Fibroblast of lung (primary cell): Measurements from ENCODE around the gene ARHGAP12. TPM values are rescaled to one million over a fixed set of nuclear protein-coding genes. Genes with fewer than 3 reads are reported as not detected.

Source experiments
- DNase-seq, 2 donors: peaks; one replicate each; pipeline versions ENCODE4 v3.0.0 to v3.0.0-alpha.2; 2010; ENCODE audit warnings: low read depth in 2 of 2
- H2AFZ ChIP-seq: 2 replicates; pipeline ENCODE4 v1.5.1; 2012; ENCODE audit warnings: low read length, control low read depth, inconsistent platforms
- H3K27ac ChIP-seq: 2 replicates; pipeline ENCODE4 v1.5.1; 2011; ENCODE audit warnings: low read length, control low read depth; ENCODE audit not compliant: insufficient read depth
- H3K27me3 ChIP-seq: 2 replicates; pipeline ENCODE4 v1.5.1; 2011; ENCODE audit warnings: mild to moderate bottlenecking, low read length; ENCODE audit not compliant: control insufficient read depth, insufficient read depth
- H3K36me3 ChIP-seq: 2 replicates; pipeline ENCODE4 v1.5.1; 2011; ENCODE audit warnings: low read length; ENCODE audit not compliant: control insufficient read depth, insufficient read depth
- H3K4me1 ChIP-seq: 2 replicates; pipeline ENCODE4 v1.5.1; 2011; ENCODE audit warnings: low read length; ENCODE audit not compliant: control insufficient read depth, insufficient read depth; ENCODE audit errors: extremely low read depth
- H3K4me2 ChIP-seq: 2 replicates; pipeline ENCODE4 v1.5.1; 2011; ENCODE audit warnings: low read length, control low read depth; ENCODE audit not compliant: insufficient read depth; ENCODE audit errors: extremely low read depth
- H3K4me3 ChIP-seq, 4 experiments: fragments of 200-600 bp in 1 of 4; sonication (generic) in 1 of 4; replicated peaks in 1 of 4; 2 replicates each; pipeline ENCODE4 v1.5.1; 2011 to 2016; ENCODE audit warnings: low read length in 4 of 4, low read depth in 3 of 4, mild to moderate bottlenecking in 3 of 4, control low read depth in 2 of 4, inconsistent platforms in 1 of 4, mixed read lengths in 1 of 4; ENCODE audit not compliant: insufficient read depth in 1 of 4; ENCODE audit errors: control extremely low read depth in 1 of 4
- H3K79me2 ChIP-seq: 2 replicates; pipeline ENCODE4 v1.5.1; 2012; ENCODE audit warnings: mild to moderate bottlenecking, low read length, inconsistent platforms; ENCODE audit not compliant: control insufficient read depth, insufficient read depth
- H3K9ac ChIP-seq: 2 replicates; pipeline ENCODE4 v1.5.1; 2011; ENCODE audit warnings: mild to moderate bottlenecking, low read length, control low read depth; ENCODE audit not compliant: insufficient read depth
- H3K9me3 ChIP-seq: 2 replicates; pipeline ENCODE4 v1.5.1; 2012; ENCODE audit warnings: low read depth, low read length; ENCODE audit not compliant: control insufficient read depth, insufficient read depth
- H4K20me1 ChIP-seq: 2 replicates; pipeline ENCODE4 v1.5.1; 2011; ENCODE audit warnings: low read length; ENCODE audit not compliant: control insufficient read depth, insufficient read depth; ENCODE audit errors: extremely low read depth
- EZH2 ChIP-seq: IDR thresholded peaks from 2 replicates; pipeline ENCODE4 v1.5.1; 2012; ENCODE audit warnings: low read length, control low read depth, mild to moderate bottlenecking; ENCODE audit errors: missing control alignments
- polyA plus RNA-seq, 2 donors: library from polyadenylated mRNA; depleted of rRNA in 1 of 2; stranded (reverse) in 1 of 2; unstranded in 1 of 2; fragments of >200 nt; gene quantifications; 2 replicates each; pipeline ENCODE4 v1.2.1, GENCODE V29; 2011 to 2012; ENCODE audit warnings: missing spikeins in 1 of 2
- total RNA-seq: library from RNA; depleted of rRNA; stranded (reverse); fragments of >200 nt; gene quantifications from 2 replicates; pipeline ENCODE4 v1.2.1, GENCODE V29; 2014
- TF ChIP-seq, protein P1 (sequence below), 2 donors: IDR thresholded peaks in 1 of 2; conservative IDR thresholded peaks in 1 of 2; 1 replicate in 1 of 2; 2 replicates in 1 of 2; pipeline ENCODE4 v1.5.1; 2011 to 2012; ENCODE audit warnings: low read length in 2 of 2, control low read depth in 1 of 2, inconsistent platforms in 1 of 2, low read depth in 1 of 2, mild to moderate bottlenecking in 1 of 2

ARHGAP12 gene
- total and polyA plus RNA-seq, 2 donors (not counting 1 experiment from before 2014, with no cell fraction given) = 24.0 to 63.1 TPM

DNA sequence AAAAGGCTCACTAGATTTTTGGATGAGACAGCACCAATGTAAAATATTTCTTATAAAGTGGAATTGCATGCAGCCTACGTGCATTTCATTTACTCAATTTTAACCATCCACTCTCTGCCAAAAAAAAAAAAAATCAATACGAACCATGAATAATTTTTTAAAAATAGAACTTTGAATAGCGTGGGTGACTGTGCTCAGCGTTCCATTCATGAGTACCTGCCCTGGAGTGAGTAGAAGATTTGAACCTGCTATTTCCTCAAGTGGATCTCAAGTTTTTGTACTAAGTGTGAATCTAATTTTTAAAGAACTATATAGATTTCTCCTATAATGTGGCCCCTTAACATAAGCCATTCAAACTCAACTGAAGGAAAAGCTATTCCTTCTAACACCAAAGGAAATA is 105.3 kb downstream of the ARHGAP12 start:
- DNase-seq = no peak
- no peaks in the 10 kb centered on the region for H3K36me3 ChIP-seq
- H3K9ac ChIP-seq = no peak overlapping the region
- no peak overlapping the region for H2AFZ ChIP-seq
- TF ChIP-seq, protein P1, sequence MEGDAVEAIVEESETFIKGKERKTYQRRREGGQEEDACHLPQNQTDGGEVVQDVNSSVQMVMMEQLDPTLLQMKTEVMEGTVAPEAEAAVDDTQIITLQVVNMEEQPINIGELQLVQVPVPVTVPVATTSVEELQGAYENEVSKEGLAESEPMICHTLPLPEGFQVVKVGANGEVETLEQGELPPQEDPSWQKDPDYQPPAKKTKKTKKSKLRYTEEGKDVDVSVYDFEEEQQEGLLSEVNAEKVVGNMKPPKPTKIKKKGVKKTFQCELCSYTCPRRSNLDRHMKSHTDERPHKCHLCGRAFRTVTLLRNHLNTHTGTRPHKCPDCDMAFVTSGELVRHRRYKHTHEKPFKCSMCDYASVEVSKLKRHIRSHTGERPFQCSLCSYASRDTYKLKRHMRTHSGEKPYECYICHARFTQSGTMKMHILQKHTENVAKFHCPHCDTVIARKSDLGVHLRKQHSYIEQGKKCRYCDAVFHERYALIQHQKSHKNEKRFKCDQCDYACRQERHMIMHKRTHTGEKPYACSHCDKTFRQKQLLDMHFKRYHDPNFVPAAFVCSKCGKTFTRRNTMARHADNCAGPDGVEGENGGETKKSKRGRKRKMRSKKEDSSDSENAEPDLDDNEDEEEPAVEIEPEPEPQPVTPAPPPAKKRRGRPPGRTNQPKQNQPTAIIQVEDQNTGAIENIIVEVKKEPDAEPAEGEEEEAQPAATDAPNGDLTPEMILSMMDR (conservative IDR thresholded peaks at IDR 0.05 in 1 of 2, IDR thresholded peaks at IDR 0.05 in 1 of 2; ENCODE audit: low read depth in 1 of 2, low read length in 2 of 2) = no peak
- TF ChIP-seq EZH2 = no peak
- H3K79me2 ChIP-seq = no peaks in the 10 kb centered on the region
- H4K20me1 ChIP-seq = no peaks in the 10 kb centered on the region
- H3K27me3 ChIP-seq = no peaks in the 10 kb centered on the region
- no peak overlapping the region for H3K4me2 ChIP-seq
- no peak overlapping the region for H3K4me3 ChIP-seq
- H3K27ac ChIP-seq = no peak overlapping the region
- H3K4me1 ChIP-seq = no peaks in the 10 kb centered on the region
- H3K9me3 ChIP-seq = no peaks in the 10 kb centered on the region

DNA sequence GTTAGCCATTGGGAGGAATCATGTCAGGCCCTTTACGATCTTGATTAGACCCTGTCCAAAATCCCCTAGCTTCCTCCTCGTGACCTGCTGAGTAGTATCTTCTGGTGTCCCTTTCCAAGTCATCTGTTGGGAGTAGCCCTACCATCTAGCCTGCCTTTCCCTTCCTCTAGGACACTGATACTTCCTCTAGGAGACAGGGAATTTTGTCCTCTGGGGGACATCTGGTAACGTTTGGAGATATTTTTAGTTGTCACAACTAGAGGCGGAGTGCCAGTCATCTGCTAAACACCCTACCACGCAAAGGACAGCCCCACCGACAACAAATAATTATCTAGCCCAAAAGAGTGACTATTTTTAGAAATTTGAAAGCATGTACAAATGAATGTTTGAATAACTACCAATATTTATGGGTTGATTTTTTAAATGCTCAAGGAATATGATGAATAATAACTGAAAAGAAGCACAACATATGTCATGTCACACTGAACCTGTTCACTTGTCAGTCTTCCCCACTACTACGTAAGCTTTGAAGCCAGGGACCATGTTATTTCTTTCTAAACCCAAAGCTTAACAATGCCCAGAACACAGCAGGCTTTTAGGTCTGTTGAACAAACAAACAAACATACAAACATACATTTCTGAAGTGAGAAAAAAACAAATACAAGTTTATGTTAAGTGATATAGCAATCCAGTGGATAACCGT is 105.9 kb downstream of the ARHGAP12 start:
- Histone ChIP-seq H3K36me3 (no peaks in the 10 kb centered on the region), H3K4me1 (no peaks in the 10 kb centered on the region), H3K27ac (no peak overlapping the region), H3K9ac (no peak overlapping the region), H3K4me3 (no peak overlapping the region), H3K4me2 (no peak overlapping the region), H3K27me3 (no peaks in the 10 kb centered on the region), H4K20me1 (no peaks in the 10 kb centered on the region), H3K9me3 (no peaks in the 10 kb centered on the region), H3K79me2 (no peaks in the 10 kb centered on the region), H2AFZ (no peak overlapping the region)
- no peak for DNase-seq
- TF ChIP-seq EZH2 = no peak
- TF ChIP-seq, protein P1 (conservative IDR thresholded peaks at IDR 0.05 in 1 of 2, IDR thresholded peaks at IDR 0.05 in 1 of 2; ENCODE audit: low read depth in 1 of 2, low read length in 2 of 2) = no peak

DNA sequence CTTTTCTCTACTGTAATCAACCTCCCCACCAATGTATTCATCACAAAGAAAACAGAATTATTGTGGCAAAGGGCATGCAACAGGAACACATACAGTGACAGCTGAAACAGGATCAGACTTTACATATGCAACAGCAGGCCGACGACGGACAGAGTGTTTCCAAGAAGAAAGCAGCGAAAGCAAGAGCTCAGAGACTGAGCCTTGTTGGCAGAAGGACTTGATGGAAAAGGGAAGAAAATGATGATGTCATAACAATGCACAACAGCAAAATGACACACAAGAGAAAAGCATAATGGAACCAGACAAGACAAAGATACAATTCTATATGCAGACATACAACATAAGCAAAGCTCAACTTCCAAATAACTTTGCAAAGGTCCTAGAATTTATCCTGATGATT is 106.5 kb downstream of the ARHGAP12 start:
- Histone ChIP-seq H3K4me3 (no peak overlapping the region), H3K4me2 (no peak overlapping the region)
- DNase-seq = no peak

More for the DNA sequence above, 106.5 kb downstream of the ARHGAP12 start:
- no peaks in the 10 kb centered on the region for H3K79me2 ChIP-seq
- no peaks in the 10 kb centered on the region for H3K27me3 ChIP-seq
- H3K27ac ChIP-seq = no peak overlapping the region
- H3K36me3 ChIP-seq = no peaks in the 10 kb centered on the region
- H4K20me1 ChIP-seq = no peaks in the 10 kb centered on the region
- H3K9ac ChIP-seq = no peak overlapping the region
- no peak for TF ChIP-seq EZH2
- H3K9me3 ChIP-seq = no peaks in the 10 kb centered on the region
- H2AFZ ChIP-seq = no peak overlapping the region
- H3K4me1 ChIP-seq = no peaks in the 10 kb centered on the region
